Measurements from ENCODE around the gene PNMA8C. TPM values are rescaled to one million over a fixed set of nuclear protein-coding genes. Genes with fewer than 3 reads are reported as not detected.
"Not testable (repeated sequence)": the region's sequence is repeated elsewhere in the genome, so short reads cannot be mapped to it uniquely, and the experiment has no call there.

Gene PNMA8C
- polyA plus RNA-seq, 1 donor = 1.2 TPM

GRCh38 chr19:46381346-46381745, 47.4 kb downstream of the PNMA8C start:
- Histone ChIP-seq H3K27me3 (ENCODE audit: control insufficient read depth, insufficient read depth, low read length) (no peaks in the 10 kb centered on the region), H3K9me3 (ENCODE audit: control insufficient read depth, low read depth, low read length) (no peaks in the 10 kb centered on the region), H3K36me3 (ENCODE audit: control insufficient read depth, insufficient read depth, low read length) (peaks cover 71% of the 10 kb centered on the region), H3K4me3 (ENCODE audit: low read length) (no peak overlapping the region), H3K27ac (ENCODE audit: low read length) (no peak overlapping the region), H3K4me1 (ENCODE audit: control insufficient read depth, insufficient read depth, low read length) (no peaks in the 10 kb centered on the region)
- no peak for DNase-seq
- no CpG with 5 or more reads among the region's 2 CpGs for WGBS (ENCODE audit: insufficient coverage, low lambda C conversion rate)

GRCh38 chr19:46380690-46381089, 48.0 kb downstream of the PNMA8C start:
- no peaks in the 10 kb centered on the region for H3K9me3 ChIP-seq (ENCODE audit: control insufficient read depth, low read depth, low read length)
- no peaks in the 10 kb centered on the region for H3K4me1 ChIP-seq (ENCODE audit: control insufficient read depth, insufficient read depth, low read length)
- H3K27me3 ChIP-seq (ENCODE audit: control insufficient read depth, insufficient read depth, low read length) = no peaks in the 10 kb centered on the region
- H3K27ac ChIP-seq (ENCODE audit: low read length) = no peak overlapping the region
- DNase-seq = no peak
- no peak overlapping the region for H3K4me3 ChIP-seq (ENCODE audit: low read length)
- peaks cover 73% of the 10 kb centered on the region for H3K36me3 ChIP-seq (ENCODE audit: control insufficient read depth, insufficient read depth, low read length)
- 100% methylated on average over 2 of the region's 2 CpGs for WGBS (ENCODE audit: insufficient coverage, low lambda C conversion rate)

GRCh38 chr19:46378268-46378667, 50.5 kb downstream of the PNMA8C start:
- Histone ChIP-seq H3K4me1 (ENCODE audit: control insufficient read depth, insufficient read depth, low read length) (no peaks in the 10 kb centered on the region), H3K4me3 (ENCODE audit: low read length) (no peak overlapping the region), H3K9me3 (ENCODE audit: control insufficient read depth, low read depth, low read length) (no peaks in the 10 kb centered on the region), H3K27me3 (ENCODE audit: control insufficient read depth, insufficient read depth, low read length) (no peaks in the 10 kb centered on the region), H3K36me3 (ENCODE audit: control insufficient read depth, insufficient read depth, low read length) (peaks cover 63% of the 10 kb centered on the region), H3K27ac (ENCODE audit: low read length) (no peak overlapping the region)
- WGBS (ENCODE audit: insufficient coverage, low lambda C conversion rate) = no CpG with 5 or more reads among the region's 2 CpGs
- DNase-seq = no peak

GRCh38 chr19:46376241-46377153, 52.2 kb downstream of the PNMA8C start:
- Histone ChIP-seq H3K4me3 (ENCODE audit: low read length) (no peak overlapping the region), H3K9me3 (ENCODE audit: control insufficient read depth, low read depth, low read length) (no peaks in the 10 kb centered on the region), H3K27ac (ENCODE audit: low read length) (no peak overlapping the region), H3K36me3 (ENCODE audit: control insufficient read depth, insufficient read depth, low read length) (peaks cover 48% of the 10 kb centered on the region), H3K27me3 (ENCODE audit: control insufficient read depth, insufficient read depth, low read length) (no peaks in the 10 kb centered on the region), H3K4me1 (ENCODE audit: control insufficient read depth, insufficient read depth, low read length) (peaks cover 3% of the 10 kb centered on the region)
- no peak for DNase-seq
- WGBS (ENCODE audit: insufficient coverage, low lambda C conversion rate) = no CpG with 5 or more reads among the region's 20 CpGs

GRCh38 chr19:46375476-46376067, 53.2 kb downstream of the PNMA8C start:
- DNase-seq; H3K4me3 ChIP-seq (ENCODE audit: low read length); H3K9me3 ChIP-seq (ENCODE audit: control insufficient read depth, low read depth, low read length); H3K4me1 ChIP-seq (ENCODE audit: control insufficient read depth, insufficient read depth, low read length); H3K27ac ChIP-seq (ENCODE audit: low read length); H3K27me3 ChIP-seq (ENCODE audit: control insufficient read depth, insufficient read depth, low read length): not testable (repeated sequence)
- H3K36me3 ChIP-seq (ENCODE audit: control insufficient read depth, insufficient read depth, low read length) = peaks cover 50% of the 10 kb centered on the region
- WGBS (ENCODE audit: insufficient coverage, low lambda C conversion rate) = no CpG with 5 or more reads among the region's 22 CpGs

Other genes with a start within 250 kb of the PNMA8C start
- not detected for gene IGFL1, start 199.2 kb downstream of the PNMA8C start, polyA plus RNA-seq
- gene HIF3A, start 131.9 kb downstream of the PNMA8C start, polyA plus RNA-seq = 165 TPM
- gene PPP5C, start 81.8 kb downstream of the PNMA8C start, polyA plus RNA-seq = 59.5 TPM
- gene CCDC8, start 15.4 kb downstream of the PNMA8C start, polyA plus RNA-seq = 44.8 TPM
- 6.0 TPM for gene PNMA8A, start 42.6 kb upstream of the PNMA8C start, polyA plus RNA-seq
- gene PNMA8B, start 66.9 kb upstream of the PNMA8C start, polyA plus RNA-seq = 1.7 TPM
- gene CALM3, start 172.4 kb upstream of the PNMA8C start, polyA plus RNA-seq = 401 TPM
- gene PTGIR, start 196.2 kb upstream of the PNMA8C start, polyA plus RNA-seq = 4.8 TPM
- 4.6 TPM for gene GNG8, start 207.3 kb upstream of the PNMA8C start, polyA plus RNA-seq
- 13.7 TPM for gene DACT3, start 232.2 kb upstream of the PNMA8C start, polyA plus RNA-seq

All from large intestine (tissue), 3 donors.